ENCODE results near the gene PPP2R2B.

PPP2R2B gene

GRCh38 chr5:146659961-146660360, 218.6 kb downstream of the PPP2R2B start:
- DNase-seq: no peak
- no peak overlapping the region for H3K23ac ChIP-seq (ENCODE audit: low read length in 2 of 2)
- no peaks in the 10 kb centered on the region for H3K27me3 ChIP-seq (ENCODE audit: control insufficient read depth in 1 of 2, insufficient read depth in 1 of 2, low read length in 2 of 2)
- H2BK5ac ChIP-seq (ENCODE audit: low read depth, low read length, poor library complexity, severe bottlenecking): no peak overlapping the region
- H2BK15ac ChIP-seq (ENCODE audit: low read depth, poor library complexity, severe bottlenecking): no peak overlapping the region
- no peaks in the 10 kb centered on the region for H3K9me3 ChIP-seq (ENCODE audit: control insufficient read depth, low read length)
- H4K91ac ChIP-seq (ENCODE audit: low read length): no peak overlapping the region
- 90% methylated on average over 2 of the region's 3 CpGs for WGBS
- no peak overlapping the region for H3K14ac ChIP-seq (ENCODE audit: low read length in 2 of 2)
- no peak overlapping the region for H2AK5ac ChIP-seq (ENCODE audit: low read length, severe bottlenecking)
- no peak overlapping the region for H2BK120ac ChIP-seq (ENCODE audit: low read depth, low read length)
- H3K27ac ChIP-seq (ENCODE audit: low read length, poor library complexity, severe bottlenecking): no peak overlapping the region
- H2AFZ ChIP-seq (ENCODE audit: low read depth, low read length): no peak overlapping the region
- no peak overlapping the region for H2BK12ac ChIP-seq (ENCODE audit: low read length in 2 of 2)
- H3K4me3 ChIP-seq (ENCODE audit: insufficient read depth in 1 of 2, low read depth in 1 of 2, low read length in 2 of 2): no peak overlapping the region
- no peaks in the 10 kb centered on the region for H3K4me1 ChIP-seq (ENCODE audit: control insufficient read depth, insufficient read depth, low read depth, low read length)
- H4K8ac ChIP-seq (ENCODE audit: low read length): no peak overlapping the region
- H3K36me3 ChIP-seq (ENCODE audit: control insufficient read depth in 1 of 2, insufficient read depth in 2 of 2, low read depth in 1 of 2, low read length in 2 of 2): no peaks in the 10 kb centered on the region
- H3K4me2 ChIP-seq (ENCODE audit: low read length, poor library complexity, severe bottlenecking): no peak overlapping the region
- no peak overlapping the region for H3K18ac ChIP-seq (ENCODE audit: low read depth in 1 of 2, low read length in 2 of 2)
- no peaks in the 10 kb centered on the region for H3K79me1 ChIP-seq (replicated peaks; ENCODE audit: low read length, poor library complexity, severe bottlenecking)
- H3K4ac ChIP-seq (ENCODE audit: low read depth in 1 of 2, low read length in 2 of 2): no peak overlapping the region
- H3K9ac ChIP-seq (ENCODE audit: low read length): no peak overlapping the region

DNA sequence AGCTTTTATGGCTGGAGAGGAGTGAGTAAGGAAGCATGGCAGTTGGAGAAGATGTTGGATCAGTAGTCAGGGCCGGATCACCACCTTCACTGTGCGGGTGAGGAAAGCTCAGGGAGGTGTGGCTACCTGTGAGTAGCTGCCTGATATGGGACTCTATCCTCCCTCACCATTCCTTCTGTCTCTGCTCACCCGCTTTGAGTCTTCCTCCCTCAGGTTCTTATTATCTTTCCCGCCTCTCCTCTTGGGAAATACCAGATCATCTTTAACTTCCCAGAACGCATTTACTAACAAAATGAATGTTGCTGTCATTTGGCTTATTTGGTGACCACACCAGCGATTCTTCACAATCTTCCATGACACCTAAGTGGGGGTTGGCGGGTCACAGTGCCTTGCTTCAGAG, 221.9 kb downstream of the PPP2R2B start:
- no peak overlapping the region for H3K18ac ChIP-seq (ENCODE audit: low read depth in 1 of 2, low read length in 2 of 2)
- no peak overlapping the region for H4K91ac ChIP-seq (ENCODE audit: low read length)
- no peak overlapping the region for H2AK5ac ChIP-seq (ENCODE audit: low read length, severe bottlenecking)
- no peaks in the 10 kb centered on the region for H3K79me1 ChIP-seq (replicated peaks; ENCODE audit: low read length, poor library complexity, severe bottlenecking)
- H3K4me2 ChIP-seq (ENCODE audit: low read length, poor library complexity, severe bottlenecking): no peak overlapping the region
- no peaks in the 10 kb centered on the region for H3K36me3 ChIP-seq (ENCODE audit: control insufficient read depth in 1 of 2, insufficient read depth in 2 of 2, low read depth in 1 of 2, low read length in 2 of 2)
- no peak overlapping the region for H2AFZ ChIP-seq (ENCODE audit: low read depth, low read length)
- no peak overlapping the region for H2BK120ac ChIP-seq (ENCODE audit: low read depth, low read length)
- no peak overlapping the region for H4K8ac ChIP-seq (ENCODE audit: low read length)
- H3K27me3 ChIP-seq (ENCODE audit: control insufficient read depth in 1 of 2, insufficient read depth in 1 of 2, low read length in 2 of 2): no peaks in the 10 kb centered on the region
- no peaks in the 10 kb centered on the region for H3K4me1 ChIP-seq (ENCODE audit: control insufficient read depth, insufficient read depth, low read depth, low read length)
- H3K4me3 ChIP-seq (ENCODE audit: insufficient read depth in 1 of 2, low read depth in 1 of 2, low read length in 2 of 2): no peak overlapping the region
- H3K27ac ChIP-seq (ENCODE audit: low read length, poor library complexity, severe bottlenecking): no peak overlapping the region
- H3K4ac ChIP-seq (ENCODE audit: low read depth in 1 of 2, low read length in 2 of 2): no peak overlapping the region
- H3K9me3 ChIP-seq (ENCODE audit: control insufficient read depth, low read length): no peaks in the 10 kb centered on the region
- H2BK12ac ChIP-seq (ENCODE audit: low read length in 2 of 2): no peak overlapping the region
- no peak overlapping the region for H3K9ac ChIP-seq (ENCODE audit: low read length)
- H3K23ac ChIP-seq (ENCODE audit: low read length in 2 of 2): no peak overlapping the region
- 85% methylated on average over 7 of the region's 7 CpGs for WGBS
- H2BK5ac ChIP-seq (ENCODE audit: low read depth, low read length, poor library complexity, severe bottlenecking): no peak overlapping the region
- H3K14ac ChIP-seq (ENCODE audit: low read length in 2 of 2): no peak overlapping the region
- no peak for DNase-seq
- no peak overlapping the region for H2BK15ac ChIP-seq (ENCODE audit: low read depth, poor library complexity, severe bottlenecking)

DNA sequence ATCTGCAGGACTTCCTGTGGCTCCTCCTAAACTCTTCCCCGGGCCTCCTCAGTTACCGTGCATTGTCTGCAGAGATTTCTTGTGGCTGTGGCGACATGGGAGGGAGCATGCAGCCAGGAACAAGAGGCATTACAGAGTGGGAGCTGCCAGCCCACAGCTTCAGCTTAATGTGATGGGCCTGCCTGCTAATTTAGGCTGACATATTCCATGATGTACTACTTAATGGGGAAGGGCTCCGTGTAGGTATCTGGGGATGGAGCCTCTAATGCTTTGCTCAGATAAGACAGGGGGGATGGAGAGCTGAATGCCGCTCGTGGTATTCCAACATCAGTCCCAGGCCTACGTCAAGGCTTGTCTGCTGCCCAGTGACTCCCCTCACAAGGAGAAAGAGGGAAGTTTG, 225.0 kb downstream of the PPP2R2B start:
- Histone ChIP-seq H3K9ac (ENCODE audit: low read length) (no peak overlapping the region), H3K4me3 (ENCODE audit: insufficient read depth in 1 of 2, low read depth in 1 of 2, low read length in 2 of 2) (no peak overlapping the region), H3K27ac (ENCODE audit: low read length, poor library complexity, severe bottlenecking) (no peak overlapping the region), H2BK5ac (ENCODE audit: low read depth, low read length, poor library complexity, severe bottlenecking) (no peak overlapping the region), H2BK12ac (ENCODE audit: low read length in 2 of 2) (no peak overlapping the region), H3K18ac (ENCODE audit: low read depth in 1 of 2, low read length in 2 of 2) (no peak overlapping the region), H3K27me3 (ENCODE audit: control insufficient read depth in 1 of 2, insufficient read depth in 1 of 2, low read length in 2 of 2) (no peaks in the 10 kb centered on the region), H4K91ac (ENCODE audit: low read length) (no peak overlapping the region), H3K9me3 (ENCODE audit: control insufficient read depth, low read length) (no peaks in the 10 kb centered on the region), H3K79me1 (replicated peaks; ENCODE audit: low read length, poor library complexity, severe bottlenecking) (no peaks in the 10 kb centered on the region), H2AFZ (ENCODE audit: low read depth, low read length) (no peak overlapping the region), H3K4ac (ENCODE audit: low read depth in 1 of 2, low read length in 2 of 2) (no peak overlapping the region), H3K4me1 (ENCODE audit: control insufficient read depth, insufficient read depth, low read depth, low read length) (no peaks in the 10 kb centered on the region), H3K4me2 (ENCODE audit: low read length, poor library complexity, severe bottlenecking) (no peak overlapping the region), H3K14ac (ENCODE audit: low read length in 2 of 2) (no peak overlapping the region), H2AK5ac (ENCODE audit: low read length, severe bottlenecking) (no peak overlapping the region), H3K36me3 (ENCODE audit: control insufficient read depth in 1 of 2, insufficient read depth in 2 of 2, low read depth in 1 of 2, low read length in 2 of 2) (no peaks in the 10 kb centered on the region), H4K8ac (ENCODE audit: low read length) (no peak overlapping the region), H2BK15ac (ENCODE audit: low read depth, poor library complexity, severe bottlenecking) (no peak overlapping the region), H2BK120ac (ENCODE audit: low read depth, low read length) (no peak overlapping the region), H3K23ac (ENCODE audit: low read length in 2 of 2) (no peak overlapping the region)
- no peak for DNase-seq
- 84% methylated on average over 7 of the region's 7 CpGs for WGBS

DNA sequence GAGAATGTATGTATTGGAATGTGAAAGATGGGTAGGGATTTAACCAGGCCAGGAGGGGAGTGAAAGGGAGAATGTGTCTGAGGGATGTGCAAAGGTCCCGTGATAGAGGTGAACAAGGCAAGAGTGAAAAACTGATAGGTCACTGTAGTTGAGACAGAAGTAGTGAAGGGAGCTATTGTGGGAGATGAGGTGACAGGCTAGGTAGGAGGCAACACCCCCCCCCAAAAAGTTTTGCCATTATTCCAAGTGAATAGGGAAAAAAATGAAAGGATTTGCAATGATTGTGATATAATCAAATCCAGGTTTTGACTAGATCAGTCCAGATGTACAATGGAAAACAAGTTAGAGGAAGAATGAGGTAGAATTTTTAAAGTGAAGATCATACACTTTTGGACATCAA, 226.0 kb downstream of the PPP2R2B start:
- no peak overlapping the region for H2BK12ac ChIP-seq (ENCODE audit: low read length in 2 of 2)
- no peak overlapping the region for H3K14ac ChIP-seq (ENCODE audit: low read length in 2 of 2)
- H2AFZ ChIP-seq (ENCODE audit: low read depth, low read length): no peak overlapping the region
- no peak overlapping the region for H3K4ac ChIP-seq (ENCODE audit: low read depth in 1 of 2, low read length in 2 of 2)
- 78% methylated on average over 1 of the region's 1 CpG for whole genome bisulfite sequencing
- H3K4me3 ChIP-seq (ENCODE audit: insufficient read depth in 1 of 2, low read depth in 1 of 2, low read length in 2 of 2): no peak overlapping the region
- no peak overlapping the region for H2BK5ac ChIP-seq (ENCODE audit: low read depth, low read length, poor library complexity, severe bottlenecking)
- no peak for DNase-seq
- H3K9ac ChIP-seq (ENCODE audit: low read length): no peak overlapping the region
- H3K79me1 ChIP-seq (replicated peaks; ENCODE audit: low read length, poor library complexity, severe bottlenecking): no peaks in the 10 kb centered on the region
- H2BK120ac ChIP-seq (ENCODE audit: low read depth, low read length): no peak overlapping the region
- H3K9me3 ChIP-seq (ENCODE audit: control insufficient read depth, low read length): no peaks in the 10 kb centered on the region
- H3K27me3 ChIP-seq (ENCODE audit: control insufficient read depth in 1 of 2, insufficient read depth in 1 of 2, low read length in 2 of 2): no peaks in the 10 kb centered on the region
- H3K23ac ChIP-seq (ENCODE audit: low read length in 2 of 2): no peak overlapping the region
- no peak overlapping the region for H3K4me2 ChIP-seq (ENCODE audit: low read length, poor library complexity, severe bottlenecking)
- no peak overlapping the region for H4K8ac ChIP-seq (ENCODE audit: low read length)
- no peaks in the 10 kb centered on the region for H3K4me1 ChIP-seq (ENCODE audit: control insufficient read depth, insufficient read depth, low read depth, low read length)
- H3K36me3 ChIP-seq (ENCODE audit: control insufficient read depth in 1 of 2, insufficient read depth in 2 of 2, low read depth in 1 of 2, low read length in 2 of 2): no peaks in the 10 kb centered on the region
- H3K27ac ChIP-seq (ENCODE audit: low read length, poor library complexity, severe bottlenecking): no peak overlapping the region
- no peak overlapping the region for H4K91ac ChIP-seq (ENCODE audit: low read length)
- H3K18ac ChIP-seq (ENCODE audit: low read depth in 1 of 2, low read length in 2 of 2): no peak overlapping the region
- no peak overlapping the region for H2BK15ac ChIP-seq (ENCODE audit: low read depth, poor library complexity, severe bottlenecking)
- no peak overlapping the region for H2AK5ac ChIP-seq (ENCODE audit: low read length, severe bottlenecking)

Data from mesenchymal stem cell (in vitro differentiated cells and primary cell).